K562 (cell line): Measurements from ENCODE around the gene CPLX4. TPM values are rescaled to one million over a fixed set of nuclear protein-coding genes. Genes with fewer than 3 reads are reported as not detected.

ENCODE experiments used
- BHLHE40 ChIP-seq: IDR thresholded peaks from 2 replicates; pipeline ENCODE4 v1.6.1; 2011; ENCODE audit warnings: low read length, improper control_type of control experiment
- CC2D1A ChIP-seq: fragments of 450-650 bp; IDR thresholded peaks from 2 replicates; pipeline ENCODE4 v1.6.1; 2017; ENCODE audit warnings: mild to moderate bottlenecking
- CREBBP ChIP-seq: IDR thresholded peaks from one replicate; pipeline ENCODE4 v1.6.1; 2012; ENCODE audit warnings: low read depth, mild to moderate bottlenecking, control low read depth, inconsistent platforms, low read length
- E2F5 ChIP-seq: sonication (generic); formaldehyde crosslinking; IDR thresholded peaks from 2 replicates; pipeline ENCODE4 v1.8.0; 2022; ENCODE audit warnings: mild to moderate bottlenecking, missing genetic modification reagents
- GABPA ChIP-seq: fragments of 200-800 bp; sonication (Bioruptor generic); conservative IDR thresholded peaks from 2 replicates; pipeline ENCODE4 v1.6.1; 2016; ENCODE audit warnings: low read depth, missing genetic modification characterization, missing compliant biosample characterization
- HCFC1 ChIP-seq: IDR thresholded peaks from 2 replicates; pipeline ENCODE4 v1.6.1; 2012; ENCODE audit warnings: low read depth, low read length, improper control_type of control experiment
- IRF9 ChIP-seq: fragments of 450-650 bp; IDR thresholded peaks from 2 replicates; pipeline ENCODE4 v1.6.1; 2016; ENCODE audit warnings: missing biosample characterization, missing genetic modification characterization
- KDM5B ChIP-seq: fragments of 200-600 bp; sonication (generic); IDR thresholded peaks from 2 replicates; pipeline ENCODE4 v1.6.1; 2012; ENCODE audit warnings: low read depth, mild to moderate bottlenecking, moderate library complexity, low read length, control low read depth, inconsistent platforms; ENCODE audit not compliant: insufficient replicate concordance
- MECOM ChIP-seq: fragments of 250-450 bp; sonication (Bioruptor Pico); IDR thresholded peaks from 2 replicates; pipeline ENCODE4 v1.8.0; 2022; ENCODE audit warnings: inconsistent platforms
- MEIS2 ChIP-seq: fragments of 450-650 bp; IDR thresholded peaks from 2 replicates; pipeline ENCODE4 v1.6.1; 2014; ENCODE audit warnings: mild to moderate bottlenecking; ENCODE audit not compliant: partially characterized antibody
- NR2C2 ChIP-seq, 2 experiments: fragments of 200-800 bp in 1 of 2; sonication (Bioruptor generic) in 1 of 2; sonication (generic) in 1 of 2; formaldehyde crosslinking in 1 of 2; IDR thresholded peaks; 2 replicates each; pipeline versions ENCODE4 v1.6.1 to v1.8.0; 2016 to 2022; ENCODE audit warnings: mild to moderate bottlenecking in 1 of 2, missing compliant biosample characterization in 1 of 2, missing genetic modification characterization in 1 of 2, missing genetic modification reagents in 1 of 2
- RCOR1 ChIP-seq, 2 experiments: IDR thresholded peaks; 2 replicates each; pipeline ENCODE4 v1.6.1; 2012; ENCODE audit warnings: low read depth in 2 of 2, low read length in 2 of 2, borderline replicate concordance in 1 of 2, improper control_type of control experiment in 1 of 2
- SMAD1 ChIP-seq: fragments of 150-350 bp; IDR thresholded peaks from 2 replicates; pipeline ENCODE4 v1.6.1; 2014; ENCODE audit warnings: low read length, low read depth; ENCODE audit not compliant: partially characterized antibody
- SREBF2 ChIP-seq: sonication (generic); formaldehyde crosslinking; IDR thresholded peaks from 2 replicates; pipeline ENCODE4 v1.4.0; 2020; ENCODE audit warnings: mild to moderate bottlenecking, missing genetic modification reagents
- SRSF3 ChIP-seq: fragments of 200-400 bp; formaldehyde crosslinking; IDR thresholded peaks from 2 replicates; pipeline ENCODE4 v1.6.1; 2016; ENCODE audit warnings: mild to moderate bottlenecking, low read length, moderate library complexity; ENCODE audit not compliant: insufficient read depth
- TBP ChIP-seq: optimal IDR thresholded peaks from 2 replicates; pipeline ENCODE3; 2011; ENCODE audit warnings: low read depth, low read length, improper control_type of control experiment
- TEAD1 ChIP-seq, 2 experiments: fragments of 450-650 bp in 1 of 2; sonication (generic) in 1 of 2; formaldehyde crosslinking; IDR thresholded peaks; 2 replicates each; pipeline versions ENCODE4 v1.4.0 to v1.8.0; 2020 to 2022; ENCODE audit warnings: mild to moderate bottlenecking in 2 of 2, missing genetic modification reagents in 1 of 2
- TGIF2 ChIP-seq: sonication (generic); formaldehyde crosslinking; IDR thresholded peaks from 2 replicates; pipeline ENCODE4 v1.8.1; 2022; ENCODE audit warnings: mild to moderate bottlenecking, missing genetic modification reagents, moderate library complexity
- TRIM28 ChIP-seq: fragments of 450-650 bp; IDR thresholded peaks from 2 replicates; pipeline ENCODE4 v1.6.1; 2017
- ZNF121 ChIP-seq: sonication (generic); formaldehyde crosslinking; conservative IDR thresholded peaks from 2 replicates; pipeline ENCODE4 v1.8.0; 2022; ENCODE audit warnings: missing genetic modification reagents
- ZNF134 ChIP-seq: fragments of 250-450 bp; sonication (Bioruptor Pico); conservative IDR thresholded peaks from 2 replicates; pipeline ENCODE4 v1.4.0; 2020
- ZNF224 ChIP-seq: sonication (generic); formaldehyde crosslinking; IDR thresholded peaks from 2 replicates; pipeline ENCODE4 v1.8.0; 2022; ENCODE audit warnings: mild to moderate bottlenecking, missing genetic modification reagents
- ZNF316 ChIP-seq: fragments of 450-650 bp; IDR thresholded peaks from 2 replicates; pipeline ENCODE4 v1.6.1; 2016
- ZNF511 ChIP-seq: sonication (generic); formaldehyde crosslinking; IDR thresholded peaks from 2 replicates; pipeline ENCODE4 v1.8.0; 2022; ENCODE audit warnings: mild to moderate bottlenecking, missing genetic modification reagents
- polyA plus RNA-seq, 8 experiments: library from polyadenylated mRNA; depleted of rRNA in 4 of 8; stranded (reverse) in 5 of 8; unstranded in 3 of 8; fragments of >200 nt; fragmentation: Nextera tagmentation in 2 of 8; fragmentation: Illumina TruSeq in 1 of 8; extraction: Ambion mirVana in 2 of 8; extraction: Trizol in 1 of 8; gene quantifications; 2 replicates each; pipeline versions ENCODE4 v1.2.1 to v1.2.3, GENCODE V29; 2011 to 2014; ENCODE audit warnings: inconsistent platforms in 1 of 8, missing spikeins in 1 of 8
- total RNA-seq, 7 experiments: library from RNA; depleted of rRNA in 6 of 7; stranded (reverse); fragments of >200 nt in 6 of 7; fragmentation: Illumina TruSeq in 2 of 7; extraction: Trizol in 2 of 7; gene quantifications; 2 replicates each; pipeline versions ENCODE4 v1.2.1 to v1.2.3, GENCODE V29; 2011 to 2021; ENCODE audit warnings: low replicate concordance in 1 of 7
- TF ChIP-seq, protein P1 (sequence below): fragments of 250-450 bp; sonication (Bioruptor Pico); IDR thresholded peaks from 2 replicates; pipeline ENCODE4 v1.5.0; 2021

Gene CPLX4
- total and polyA plus RNA-seq, 9 of the 15 experiments (the other 6 are each of a cell fraction or from before 2014, with no cell fraction given): not detected

DNA sequence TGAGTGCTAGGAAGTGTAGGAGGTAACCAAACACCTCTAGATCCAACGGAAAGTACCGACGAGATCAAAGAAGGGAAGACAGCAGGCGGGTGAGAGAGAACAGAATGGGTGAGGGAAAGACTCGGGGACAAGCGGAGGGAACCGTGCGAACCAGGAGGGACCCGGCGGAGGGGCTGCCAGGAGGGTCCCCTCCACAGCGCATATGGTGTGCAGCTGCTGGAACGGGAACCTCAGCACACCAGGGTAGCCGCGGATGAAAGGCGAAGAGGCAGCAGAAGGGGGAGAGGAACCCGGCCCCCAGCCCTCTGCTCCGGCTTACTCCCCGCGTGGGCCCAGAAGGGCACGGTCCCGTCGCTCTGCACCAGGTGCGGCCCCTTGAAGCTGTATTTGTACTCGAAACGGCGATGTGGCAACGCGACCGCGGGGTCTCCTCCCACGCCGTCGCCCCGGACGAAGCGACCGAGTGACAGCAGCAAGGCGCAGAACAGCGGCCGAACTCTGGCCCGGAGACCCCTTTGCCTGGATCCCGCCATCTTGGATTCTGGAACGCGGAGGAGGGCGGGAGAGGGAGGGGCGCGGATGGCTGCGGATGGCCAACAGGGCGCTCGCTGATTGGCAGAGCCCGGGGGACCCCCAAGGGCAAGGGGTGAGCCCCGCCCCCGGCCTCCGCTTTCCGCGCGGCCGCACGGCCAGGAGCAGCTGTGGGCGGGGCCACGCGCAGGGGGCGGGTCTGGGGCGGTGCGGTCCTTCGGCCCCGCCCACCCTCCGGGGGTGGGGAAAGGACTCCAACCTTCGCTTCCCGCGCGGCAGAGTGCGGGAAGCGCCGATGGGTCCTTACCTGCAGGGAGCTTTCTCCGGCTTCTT is 40.5 kb upstream of the CPLX4 start, which contains the start of gene LMAN1 (continued):
- TF ChIP-seq TRIM28 (0 out of 2 replicates have a peak, but pooled peaks have one; percentile 25), ZNF511 (CRISPR knock-in tag) (0 out of 2 replicates have a peak, but pooled peaks have one; percentile 51), HCFC1 (peak; percentile 21; the same call in 1 of the 2 replicates), TBP (peak; percentile 77), TEAD1 (CRISPR knock-in tag; IDR thresholded peaks at IDR 0.05) (peak in 1 of 2 experiments; percentile 76; a peak in 1 of 4 replicates), SRSF3 (peak; percentile 80; the same call in 1 of the 2 replicates), BHLHE40 (no peak), SREBF2 (CRISPR knock-in tag) (no peak), SMAD1 (peak; percentile 14), MEIS2 (no peak), TGIF2 (CRISPR knock-in tag) (no peak), GABPA (tag) (no peak), CC2D1A (no peak), RCOR1 (IDR thresholded peaks at IDR 0.05; ENCODE audit: borderline replicate concordance in 1 of 2, low read depth in 2 of 2, low read length in 2 of 2) (no peak), MECOM (CRISPR knock-in tag) (no peak), ZNF224 (CRISPR knock-in tag) (no peak), CREBBP (no peak), ZNF121 (no peak), KDM5B (peak; percentile 70), ZNF134 (CRISPR knock-in tag) (no peak), ZNF316 (0 out of 2 replicates have a peak, but pooled peaks have one; percentile 33), E2F5 (CRISPR knock-in tag) (no peak), NR2C2 (CRISPR knock-in tag; IDR thresholded peaks at IDR 0.05) (no peak), NR2C2 (tag; IDR thresholded peaks at IDR 0.05) (peak; percentile 95), IRF9 (no peak)
- TF ChIP-seq, protein P1, sequence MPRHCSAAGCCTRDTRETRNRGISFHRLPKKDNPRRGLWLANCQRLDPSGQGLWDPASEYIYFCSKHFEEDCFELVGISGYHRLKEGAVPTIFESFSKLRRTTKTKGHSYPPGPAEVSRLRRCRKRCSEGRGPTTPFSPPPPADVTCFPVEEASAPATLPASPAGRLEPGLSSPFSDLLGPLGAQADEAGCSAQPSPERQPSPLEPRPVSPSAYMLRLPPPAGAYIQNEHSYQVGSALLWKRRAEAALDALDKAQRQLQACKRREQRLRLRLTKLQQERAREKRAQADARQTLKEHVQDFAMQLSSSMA (CRISPR knock-in tag): no peak
